T-helper 1 cell (primary cell): ENCODE measurements around the gene PRRT1B.
A peak's percentile ranks its signal among the peaks of the same experiment; 100 is the strongest.

ENCODE experiments used
- DNase-seq, 5 donors: peaks; one replicate each; pipeline ENCODE4 v3.0.0-alpha.2; 2012 to 2020

PRRT1B gene

GRCh38 chr9:131580358-131580757, 35.0 kb downstream of the PRRT1B start:
- DNase-seq, result no peak

DNA sequence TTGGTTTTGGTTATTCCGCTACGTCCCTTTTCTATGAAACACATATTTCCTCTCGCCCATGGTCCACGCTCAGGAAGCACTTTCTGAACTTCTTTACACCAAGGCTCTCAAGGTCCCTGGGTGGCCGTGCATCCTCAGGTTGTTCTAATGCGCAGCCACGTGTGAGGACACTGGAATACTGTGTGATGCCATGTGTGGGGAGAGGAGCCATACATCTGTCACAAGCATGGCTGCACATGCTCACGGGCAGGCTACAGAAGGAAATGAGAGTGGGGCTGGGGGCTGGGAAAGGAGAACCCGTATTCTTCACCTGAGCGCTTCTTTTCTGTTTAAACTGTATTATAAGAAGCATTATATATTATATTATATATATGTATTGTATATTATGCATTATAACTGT, 36.7 kb downstream of the PRRT1B start:
- no peak for DNase-seq

DNA sequence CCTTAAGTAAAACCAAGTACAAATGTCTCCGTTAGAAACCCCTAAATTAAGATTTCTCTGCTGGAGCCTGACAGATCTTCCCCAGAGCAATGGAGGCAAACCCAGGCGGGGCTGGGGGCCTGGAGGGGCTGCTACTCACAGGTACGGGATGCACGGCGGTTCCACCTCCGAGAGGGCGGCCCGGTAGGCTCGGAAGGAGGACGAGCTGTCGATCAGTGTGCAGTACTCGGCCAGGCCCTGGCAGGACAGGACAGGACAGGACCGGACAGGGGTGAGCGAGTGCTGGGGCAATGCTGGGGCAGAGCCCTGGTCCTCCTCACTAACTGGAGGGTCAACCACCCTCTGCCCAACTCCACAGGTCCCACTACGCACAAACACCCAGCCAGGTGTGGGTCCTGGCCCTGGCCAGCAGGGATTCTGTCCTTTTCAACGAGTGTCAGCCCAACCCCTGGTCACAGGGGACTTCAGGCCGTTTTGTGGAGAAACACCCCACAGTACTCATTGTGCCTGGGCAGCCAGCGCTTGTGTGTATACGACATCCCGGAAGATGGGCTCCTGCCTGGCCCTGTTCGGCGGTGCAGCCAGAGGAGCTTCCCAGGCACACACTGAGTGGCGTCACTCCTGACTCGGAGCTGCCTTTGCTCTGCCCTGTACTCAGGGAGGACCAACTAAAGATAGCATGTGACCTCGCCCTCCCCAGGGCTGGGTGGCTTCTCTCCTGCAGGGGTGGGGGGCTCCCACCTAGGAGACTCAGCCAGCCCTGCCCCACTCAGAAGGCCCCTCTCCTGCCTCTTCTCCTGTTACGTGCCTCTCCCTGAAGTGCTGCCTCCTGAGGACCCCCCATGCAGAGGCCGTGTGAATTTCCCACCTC, 37.4 kb downstream of the PRRT1B start:
- DNase-seq, result no peak

DNA sequence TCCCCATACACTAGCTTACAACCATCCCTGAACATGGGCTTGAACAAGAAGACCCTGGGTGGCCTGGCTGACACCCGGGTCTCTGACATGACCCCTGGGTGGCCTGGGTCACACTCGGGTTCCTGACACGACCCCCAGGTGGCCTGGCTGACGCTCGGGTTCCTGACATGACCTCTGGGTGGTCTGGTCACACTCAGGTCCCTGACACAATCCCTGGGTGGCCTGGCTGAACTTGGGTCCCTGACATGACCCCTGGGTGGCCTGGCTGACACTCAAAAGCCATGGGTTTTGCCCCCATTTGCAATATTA, 38.0 kb downstream of the PRRT1B start:
- no peak for DNase-seq

GRCh38 chr9:131583836-131584555, 38.7 kb downstream of the PRRT1B start:
- no peak for DNase-seq

DNA sequence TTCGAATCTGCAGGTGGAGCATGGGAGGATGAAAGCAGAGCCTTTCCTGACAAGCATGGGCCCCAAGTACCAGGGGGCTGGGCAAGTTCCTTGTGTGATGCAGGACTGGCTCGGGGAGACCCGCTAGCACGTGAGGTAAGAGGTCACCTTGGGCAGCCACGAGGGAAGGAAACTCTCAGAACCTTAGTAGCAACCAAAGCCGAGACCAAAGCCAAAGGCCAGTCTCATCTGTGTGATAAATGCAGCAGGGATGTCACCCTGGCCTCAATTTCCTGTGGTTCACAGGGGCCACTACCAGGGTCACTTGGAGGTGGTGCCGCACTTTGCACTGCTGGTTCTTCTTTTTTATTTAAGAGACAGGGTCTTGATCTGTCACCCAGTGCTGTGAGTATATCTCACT, 39.5 kb downstream of the PRRT1B start:
- DNase-seq, result no peak

DNA sequence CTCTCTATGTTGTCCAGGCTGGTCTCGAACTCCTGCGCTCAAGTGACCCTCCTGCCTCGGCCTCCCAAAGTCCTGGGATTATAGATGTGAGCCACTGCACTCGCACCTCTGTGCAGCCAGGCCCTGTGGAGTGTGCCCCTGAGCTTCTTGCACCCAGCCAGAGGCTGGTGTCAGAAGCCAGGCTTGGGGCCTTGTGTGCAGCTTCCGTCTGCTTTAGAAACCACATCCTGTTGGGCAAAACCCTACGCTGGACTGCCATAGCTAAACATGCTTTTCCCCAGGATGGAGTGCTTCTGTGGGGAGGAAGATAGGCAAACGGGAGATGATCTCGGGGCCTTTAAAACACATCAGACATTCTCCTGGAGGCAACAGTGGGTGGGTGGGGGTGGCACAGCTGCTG, 40.1 kb downstream of the PRRT1B start:
- DNase-seq, result peak in 4 of 5 donors; percentile 28 to 85 (median 31)

GRCh38 chr9:131587331-131587730, 42.0 kb downstream of the PRRT1B start:
- DNase-seq, result no peak

GRCh38 chr9:131587906-131588305, 42.6 kb downstream of the PRRT1B start:
- no peak for DNase-seq

- no peak for DNase-seq
These were observed 43.1 kb downstream of the PRRT1B start for GRCh38 chr9:131588396-131588795.

DNA sequence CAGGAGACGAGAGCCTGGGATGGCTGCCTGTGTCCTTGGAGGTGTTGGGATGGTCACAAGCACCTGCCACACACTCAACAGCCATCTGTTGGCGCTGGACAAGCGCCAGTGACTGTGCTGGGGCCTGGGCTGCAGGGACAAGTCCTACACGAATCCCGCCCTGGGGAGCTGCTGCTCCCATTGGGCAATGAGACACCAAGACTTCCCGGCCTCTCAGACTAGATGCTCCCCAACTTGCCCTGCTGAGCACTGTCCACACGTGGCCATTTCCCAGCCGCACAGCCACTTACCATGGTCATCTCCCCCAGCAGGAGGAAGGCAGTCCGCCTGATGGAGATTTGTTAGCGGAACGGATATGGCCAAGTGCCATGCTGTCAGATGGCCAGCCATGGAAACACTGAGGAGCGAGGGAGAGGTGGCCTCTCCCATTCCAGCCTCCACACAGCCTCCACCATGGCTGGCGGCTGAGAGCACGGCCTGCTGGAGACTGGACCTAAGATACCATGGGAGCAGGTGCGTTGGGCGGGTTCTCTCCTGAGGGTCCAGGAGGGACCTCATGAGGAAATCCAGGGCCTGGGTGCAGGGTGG, 43.9 kb downstream of the PRRT1B start:
- no peak for DNase-seq

GRCh38 chr9:131589993-131590392, 44.7 kb downstream of the PRRT1B start:
- no peak for DNase-seq

GRCh38 chr9:131590449-131590848, 45.1 kb downstream of the PRRT1B start:
- DNase-seq, result peak in 1 of 5 donors; percentile 53

- peak; percentile 59 to 77 (median 66) for DNase-seq
These were observed 45.9 kb downstream of the PRRT1B start for GRCh38 chr9:131590907-131591844.

DNA sequence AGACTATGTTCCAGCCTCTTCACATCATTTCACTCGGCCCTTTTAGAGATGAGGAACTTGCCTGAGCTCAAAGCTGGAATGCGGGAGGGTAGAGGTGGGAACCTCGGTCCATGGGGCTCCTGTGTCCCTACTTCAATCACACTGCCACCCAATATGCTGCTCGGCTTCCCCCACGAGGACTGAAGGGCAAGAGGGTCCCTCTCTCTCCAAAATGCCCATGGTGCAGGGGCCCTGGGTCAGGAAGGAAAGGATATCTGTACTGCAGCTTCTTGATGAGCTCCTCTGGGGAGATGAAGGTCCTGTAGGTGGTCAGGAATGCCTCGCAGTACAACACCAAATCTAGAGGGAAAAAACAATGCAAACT, 46.5 kb downstream of the PRRT1B start:
- no peak for DNase-seq

DNA sequence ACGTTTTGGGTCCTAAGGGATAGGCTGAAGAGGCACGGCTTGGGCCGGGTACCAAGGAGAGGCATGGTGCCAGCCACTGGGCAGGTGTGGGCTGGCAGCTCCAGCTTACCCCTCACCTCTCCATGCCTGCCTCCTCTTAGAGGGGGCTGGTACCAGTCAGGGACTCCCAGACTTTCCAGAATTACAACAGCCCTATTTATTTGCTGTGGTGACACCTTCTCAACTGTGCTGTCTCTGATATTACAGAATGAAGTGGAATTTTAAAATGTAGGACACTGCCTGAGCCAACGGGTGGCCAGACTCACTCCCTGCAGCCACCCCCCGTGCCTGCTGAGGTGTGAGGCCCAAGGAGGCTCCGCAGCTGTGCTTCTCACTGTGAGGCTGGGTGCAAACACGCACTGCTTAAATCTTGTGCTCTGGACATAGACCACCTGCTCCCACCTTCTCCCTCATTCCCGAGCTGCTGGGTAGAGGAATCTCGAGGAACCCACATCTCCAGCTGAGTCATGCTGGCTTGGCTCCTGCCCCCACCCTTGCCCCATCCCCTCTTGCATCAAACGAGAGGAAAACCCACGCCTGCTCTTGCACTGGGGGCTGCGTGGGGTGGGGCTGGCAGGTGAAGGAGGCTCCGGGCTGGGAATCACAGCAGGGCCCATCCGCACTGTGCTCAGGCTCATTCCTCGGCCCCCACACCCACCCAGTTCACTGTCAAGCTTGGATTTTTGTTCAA, 47.9 kb downstream of the PRRT1B start:
- DNase-seq, result no peak

- DNase-seq, result no peak
These were observed 48.8 kb downstream of the PRRT1B start for GRCh38 chr9:131593936-131594665.

DNA sequence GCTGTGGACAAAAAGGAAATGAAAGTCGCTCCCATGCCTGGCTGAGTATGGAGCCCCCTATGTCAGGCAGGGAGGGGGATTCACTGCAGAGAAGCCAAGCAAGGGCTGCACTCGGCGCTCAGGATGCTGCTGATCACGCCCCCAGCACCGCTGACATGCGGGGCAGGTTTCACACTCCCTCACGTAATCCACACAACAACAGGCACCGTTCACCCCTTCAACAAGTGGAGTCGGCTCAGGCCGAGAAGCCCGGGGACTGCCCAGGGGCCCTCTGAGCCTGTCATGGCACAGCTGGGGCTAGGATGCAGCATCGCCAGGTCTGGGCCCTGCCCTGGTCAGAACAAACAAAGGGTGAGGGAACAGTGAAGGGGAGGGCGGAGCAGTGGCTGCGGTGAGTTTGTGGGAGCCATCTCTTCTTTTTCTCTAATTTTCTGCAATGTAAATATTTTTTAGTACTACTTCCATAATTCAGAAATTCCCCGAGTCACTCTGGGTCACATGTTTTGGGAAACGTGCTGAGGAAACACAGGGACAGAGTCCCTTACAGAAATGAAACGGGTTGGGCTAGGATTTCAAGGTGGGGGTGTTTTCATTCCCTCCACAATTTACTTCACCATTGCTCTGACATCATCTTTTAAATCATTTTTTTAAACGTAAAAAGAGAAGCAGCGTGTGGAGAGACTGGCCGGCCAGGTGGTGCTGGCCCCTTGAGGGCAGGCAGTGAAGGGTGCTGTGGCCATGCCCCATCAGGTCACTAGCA, 49.8 kb downstream of the PRRT1B start:
- no peak for DNase-seq

DNA sequence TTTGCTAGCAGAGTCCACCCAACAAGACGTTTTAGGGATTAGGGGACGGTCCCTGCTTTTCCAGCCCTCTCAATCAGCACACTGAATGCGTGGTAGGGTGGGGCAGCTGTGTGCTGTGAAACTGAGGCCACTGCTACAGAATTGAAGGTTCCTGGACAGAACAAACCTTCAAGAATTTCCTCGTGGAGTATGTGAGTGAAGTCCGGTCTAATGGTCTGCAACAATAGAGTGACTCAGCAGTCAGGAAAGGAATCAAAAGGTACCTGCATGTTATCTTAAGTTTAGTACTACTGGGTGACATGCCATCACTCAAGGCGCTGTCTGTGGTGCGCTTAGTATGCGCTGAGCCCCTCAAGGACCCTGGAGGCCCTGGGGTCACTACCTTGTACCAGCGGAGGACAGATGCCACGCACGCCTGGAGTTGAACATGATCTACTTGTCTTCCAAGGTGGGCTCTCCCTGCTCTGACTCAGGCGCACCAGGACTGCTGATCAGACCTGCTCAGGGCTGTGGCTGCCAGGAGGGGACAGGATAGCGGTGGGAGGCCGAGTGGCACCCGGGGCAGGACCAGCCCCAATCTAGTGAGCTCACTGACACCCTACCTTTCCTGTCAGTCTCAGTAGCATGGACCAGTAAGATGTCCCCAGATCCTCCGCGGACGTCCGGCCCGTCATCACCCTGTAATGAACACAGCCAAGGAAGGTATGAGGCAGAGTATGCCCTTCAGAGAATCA, 50.5 kb downstream of the PRRT1B start:
- DNase-seq, result no peak

DNA sequence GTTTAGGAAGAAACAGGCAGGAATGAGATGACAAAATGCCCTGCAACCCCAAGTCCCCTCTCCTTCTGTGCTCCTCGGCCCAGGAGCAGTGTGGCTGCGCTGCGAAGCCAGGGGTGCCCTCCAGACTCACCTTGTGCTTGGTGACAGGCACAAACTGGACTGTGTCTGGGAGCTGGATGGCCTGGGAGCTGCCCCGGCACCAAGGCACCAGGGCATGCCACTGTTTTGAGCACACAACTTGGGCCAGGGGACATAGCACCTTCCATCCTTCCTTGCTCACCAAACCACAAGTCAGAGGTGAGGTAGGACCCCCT, 51.1 kb downstream of the PRRT1B start:
- DNase-seq, result no peak
